Thoracic aorta (tissue), 2 donors: ENCODE results near the gene LTBP1. TPM values are rescaled to one million over a fixed set of nuclear protein-coding genes. Genes with fewer than 3 reads are reported as not detected.

ENCODE experiments used
- ATAC-seq: fragments of 150-250 bp; one replicate; pipeline ENCODE4 v1.8.0; 2017; ENCODE audit warnings: low read depth; ENCODE audit not compliant: insufficient number of reproducible peaks, low FRiP score
- DNase-seq: peaks from one replicate; pipeline ENCODE4 v3.0.0-alpha.2; 2020; ENCODE audit warnings: low spot score
- H3K27ac ChIP-seq, 2 donors: fragments of 200-600 bp; sonication (generic); 1 replicate in 1 of 2; 2 replicates in 1 of 2; pipeline ENCODE4 v1.5.1; 2016; ENCODE audit warnings: mild to moderate bottlenecking in 2 of 2, moderate library complexity in 2 of 2
- H3K27me3 ChIP-seq: fragments of 200-600 bp; sonication (generic); replicated peaks from 2 replicates; pipeline ENCODE4 v1.6.0; 2016; ENCODE audit warnings: mild to moderate bottlenecking; ENCODE audit not compliant: insufficient read depth
- H3K36me3 ChIP-seq: fragments of 200-600 bp; sonication (generic); one replicate; pipeline ENCODE4 v1.5.1; 2016
- H3K4me1 ChIP-seq, 2 donors: fragments of 200-600 bp; sonication (generic); 1 replicate in 1 of 2; 2 replicates in 1 of 2; pipeline versions ENCODE4 v1.5.1 to v1.6.0; 2016; ENCODE audit warnings: low read depth in 2 of 2, mild to moderate bottlenecking in 1 of 2; ENCODE audit not compliant: control insufficient read depth in 1 of 2
- H3K4me3 ChIP-seq: fragments of 200-600 bp; sonication (generic); 2 replicates; pipeline ENCODE4 v1.5.1; 2016; ENCODE audit warnings: mild to moderate bottlenecking
- H3K9me3 ChIP-seq: fragments of 200-600 bp; sonication (generic); 2 replicates; pipeline ENCODE4 v1.5.1; 2016
- total RNA-seq, 2 donors: library from RNA; depleted of rRNA; stranded (reverse); fragments of >200 nt; gene quantifications; one replicate each; pipeline versions ENCODE4 v1.1.0 to v1.2.3, GENCODE V29; 2016
- TF ChIP-seq, protein P1 (sequence below): fragments of 200-600 bp; sonication (generic); IDR thresholded peaks from one replicate; pipeline ENCODE4 v1.5.1; 2019; ENCODE audit warnings: antibody characterized with exemption

The LTBP1 gene
- total RNA-seq, 2 donors from 2014 or later: 584 to 786 TPM

DNA sequence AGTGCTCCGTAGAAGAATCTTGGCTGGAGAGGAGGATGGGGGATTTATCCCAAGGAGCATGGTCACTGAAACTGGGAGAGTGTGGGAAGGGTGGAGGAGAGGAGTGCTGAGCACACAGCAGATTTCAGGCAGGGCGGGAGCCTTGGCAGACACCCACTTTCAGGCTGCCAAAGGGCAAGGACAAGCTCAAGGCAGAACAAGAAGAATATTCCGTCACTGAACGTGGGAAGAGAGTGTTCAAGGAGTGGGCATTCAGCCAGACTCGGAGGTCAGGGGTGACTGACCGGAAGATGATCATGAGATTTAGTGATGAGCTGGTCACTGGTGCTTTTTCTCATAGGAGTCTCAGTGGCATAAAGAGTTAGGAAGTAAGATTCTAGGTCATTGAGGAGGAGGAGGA is 393.5 kb downstream of the LTBP1 start:
- H3K27ac ChIP-seq: peak overlapping the region; percentile 42 to 59
- no peak overlapping the region for H3K4me3 ChIP-seq
- peaks cover 15% of the 10 kb centered on the region for H3K36me3 ChIP-seq
- no peaks in the 10 kb centered on the region for H3K27me3 ChIP-seq
- TF ChIP-seq, protein P1, sequence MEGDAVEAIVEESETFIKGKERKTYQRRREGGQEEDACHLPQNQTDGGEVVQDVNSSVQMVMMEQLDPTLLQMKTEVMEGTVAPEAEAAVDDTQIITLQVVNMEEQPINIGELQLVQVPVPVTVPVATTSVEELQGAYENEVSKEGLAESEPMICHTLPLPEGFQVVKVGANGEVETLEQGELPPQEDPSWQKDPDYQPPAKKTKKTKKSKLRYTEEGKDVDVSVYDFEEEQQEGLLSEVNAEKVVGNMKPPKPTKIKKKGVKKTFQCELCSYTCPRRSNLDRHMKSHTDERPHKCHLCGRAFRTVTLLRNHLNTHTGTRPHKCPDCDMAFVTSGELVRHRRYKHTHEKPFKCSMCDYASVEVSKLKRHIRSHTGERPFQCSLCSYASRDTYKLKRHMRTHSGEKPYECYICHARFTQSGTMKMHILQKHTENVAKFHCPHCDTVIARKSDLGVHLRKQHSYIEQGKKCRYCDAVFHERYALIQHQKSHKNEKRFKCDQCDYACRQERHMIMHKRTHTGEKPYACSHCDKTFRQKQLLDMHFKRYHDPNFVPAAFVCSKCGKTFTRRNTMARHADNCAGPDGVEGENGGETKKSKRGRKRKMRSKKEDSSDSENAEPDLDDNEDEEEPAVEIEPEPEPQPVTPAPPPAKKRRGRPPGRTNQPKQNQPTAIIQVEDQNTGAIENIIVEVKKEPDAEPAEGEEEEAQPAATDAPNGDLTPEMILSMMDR: no peak
- peak; percentile 65 for ATAC-seq
- peaks cover 0 to 32% of the 10 kb centered on the region in 2 donors for H3K4me1 ChIP-seq
- no peaks in the 10 kb centered on the region for H3K9me3 ChIP-seq
- peak; percentile 52 for DNase-seq

DNA sequence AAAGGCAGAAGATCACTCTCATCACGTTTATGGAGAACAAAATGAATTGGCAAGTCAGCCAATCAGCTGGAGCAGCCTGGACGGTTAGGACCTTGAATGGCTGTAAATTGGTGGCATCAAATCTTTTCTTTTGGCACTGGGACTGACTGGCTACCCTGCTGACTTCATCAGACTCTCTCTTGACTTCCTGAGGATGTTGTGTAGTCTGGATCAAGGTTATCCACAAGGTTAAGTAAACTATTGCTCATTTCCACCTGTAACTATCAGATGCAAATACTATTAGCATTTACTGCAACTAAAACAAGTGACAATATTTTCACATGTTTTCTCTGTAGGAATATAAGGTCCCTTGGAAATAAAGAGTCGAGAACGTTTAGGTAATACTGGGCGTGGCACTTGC is 395.4 kb downstream of the LTBP1 start:
- TF ChIP-seq, protein P1: no peak
- no peaks in the 10 kb centered on the region for H3K9me3 ChIP-seq
- peak overlapping the region in 1 of 2 donors; percentile 45 for H3K27ac ChIP-seq
- ATAC-seq (no peak), DNase-seq (no peak)
- H3K4me1 ChIP-seq: peaks cover 0 to 25% of the 10 kb centered on the region in 2 donors
- H3K4me3 ChIP-seq: no peak overlapping the region
- H3K27me3 ChIP-seq: no peaks in the 10 kb centered on the region
- peaks cover 15% of the 10 kb centered on the region for H3K36me3 ChIP-seq

DNA sequence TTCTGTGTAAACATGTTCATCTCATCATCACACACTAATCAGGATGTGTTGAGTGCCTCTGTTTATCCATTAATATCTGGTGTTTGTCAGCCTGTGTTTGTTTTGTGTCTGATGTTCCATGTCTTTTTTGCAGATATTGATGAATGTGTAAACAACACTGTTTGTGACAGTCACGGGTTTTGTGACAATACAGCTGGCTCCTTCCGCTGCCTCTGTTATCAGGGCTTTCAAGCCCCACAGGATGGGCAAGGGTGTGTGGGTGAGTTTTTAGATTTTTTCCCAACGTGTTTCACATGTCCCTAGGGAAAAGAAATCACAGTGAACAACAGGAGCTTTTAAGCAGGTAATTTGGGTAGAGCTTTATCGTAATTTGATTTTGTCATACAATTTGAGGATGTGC is 396.0 kb downstream of the LTBP1 start:
- H3K4me1 ChIP-seq: peaks cover 0 to 30% of the 10 kb centered on the region in 2 donors
- H3K36me3 ChIP-seq: peaks cover 21% of the 10 kb centered on the region
- no peak overlapping the region for H3K4me3 ChIP-seq
- TF ChIP-seq, protein P1: no peak
- peak overlapping the region in 1 of 2 donors; percentile 7 for H3K27ac ChIP-seq
- no peaks in the 10 kb centered on the region for H3K27me3 ChIP-seq
- ATAC-seq (no peak), DNase-seq (no peak)
- H3K9me3 ChIP-seq: no peaks in the 10 kb centered on the region

DNA sequence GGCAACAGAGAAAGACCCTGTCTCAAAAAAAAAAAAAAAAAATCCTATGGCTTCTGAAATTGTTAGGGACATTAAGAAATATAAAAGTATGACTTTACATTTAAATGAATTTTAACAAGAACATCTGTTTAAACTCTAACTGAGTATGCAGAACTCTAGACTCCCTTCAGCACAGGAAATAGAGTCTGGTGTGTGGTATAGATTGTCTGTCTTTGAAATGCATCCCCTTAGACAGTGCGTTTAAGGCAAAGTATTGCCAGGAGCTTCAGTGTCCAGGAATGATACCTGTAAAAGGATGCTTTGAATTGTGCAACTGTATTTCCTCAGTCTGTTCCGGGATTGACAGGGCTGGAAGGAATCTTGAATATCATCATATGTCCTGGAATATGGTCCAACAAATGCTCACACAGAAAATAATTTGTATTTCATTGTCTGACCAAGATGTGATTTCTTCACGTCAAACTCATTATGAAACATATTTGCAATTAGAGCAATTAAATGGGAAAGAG is 396.7 kb downstream of the LTBP1 start:
- Histone ChIP-seq H3K27me3 (no peaks in the 10 kb centered on the region), H3K36me3 (peaks cover 24% of the 10 kb centered on the region), H3K27ac (no peak overlapping the region), H3K4me3 (no peak overlapping the region), H3K9me3 (no peaks in the 10 kb centered on the region), H3K4me1 (peaks cover 0 to 27% of the 10 kb centered on the region in 2 donors)
- DNase-seq: no peak
- TF ChIP-seq, protein P1: no peak
- ATAC-seq: no peak

DNA sequence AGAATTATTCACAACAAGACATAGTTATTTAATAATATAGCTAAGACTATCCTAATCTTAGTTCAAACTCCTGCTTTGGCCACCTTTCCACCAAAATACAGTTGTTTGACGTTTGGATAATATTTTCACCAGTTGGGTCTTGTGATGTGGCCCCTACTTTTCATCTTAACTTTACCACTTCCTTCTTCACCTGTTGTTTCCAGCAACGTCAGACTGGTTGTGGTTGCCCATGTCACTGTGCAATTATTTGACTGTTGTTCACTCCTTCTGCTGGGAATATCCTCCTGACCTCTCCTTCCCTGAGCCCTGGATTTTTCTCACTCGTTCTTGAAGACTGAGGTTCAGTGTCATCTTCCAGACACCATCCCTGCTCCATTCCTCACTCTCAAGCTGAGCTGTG is 397.5 kb downstream of the LTBP1 start:
- ATAC-seq (no peak), DNase-seq (no peak)
- Histone ChIP-seq H3K4me3 (no peak overlapping the region), H3K36me3 (peaks cover 30% of the 10 kb centered on the region), H3K27me3 (no peaks in the 10 kb centered on the region), H3K4me1 (peaks cover 0 to 21% of the 10 kb centered on the region in 2 donors), H3K27ac (no peak overlapping the region), H3K9me3 (no peaks in the 10 kb centered on the region)
- TF ChIP-seq, protein P1: no peak
